D721Med (cell line): ENCODE data around the gene TMSB4X.

ENCODE experiments used
- DNase-seq: peaks from one replicate; pipeline ENCODE4 v3.0.0; 2011; ENCODE audit warnings: low spot score; ENCODE audit not compliant: insufficient read length
- FAIRE-seq: peaks from 2 replicates; lab custom pipeline; 2011; peaks lifted over from hg19 to GRCh38; lab: Jason Lieb, UNC
- TF ChIP-seq, protein P1 (sequence below): IDR thresholded peaks from 2 replicates; pipeline ENCODE4 v1.5.1; 2012; ENCODE audit warnings: mild to moderate bottlenecking, control low read depth; ENCODE audit not compliant: insufficient read depth; ENCODE audit errors: missing control alignments

TMSB4X gene

DNA sequence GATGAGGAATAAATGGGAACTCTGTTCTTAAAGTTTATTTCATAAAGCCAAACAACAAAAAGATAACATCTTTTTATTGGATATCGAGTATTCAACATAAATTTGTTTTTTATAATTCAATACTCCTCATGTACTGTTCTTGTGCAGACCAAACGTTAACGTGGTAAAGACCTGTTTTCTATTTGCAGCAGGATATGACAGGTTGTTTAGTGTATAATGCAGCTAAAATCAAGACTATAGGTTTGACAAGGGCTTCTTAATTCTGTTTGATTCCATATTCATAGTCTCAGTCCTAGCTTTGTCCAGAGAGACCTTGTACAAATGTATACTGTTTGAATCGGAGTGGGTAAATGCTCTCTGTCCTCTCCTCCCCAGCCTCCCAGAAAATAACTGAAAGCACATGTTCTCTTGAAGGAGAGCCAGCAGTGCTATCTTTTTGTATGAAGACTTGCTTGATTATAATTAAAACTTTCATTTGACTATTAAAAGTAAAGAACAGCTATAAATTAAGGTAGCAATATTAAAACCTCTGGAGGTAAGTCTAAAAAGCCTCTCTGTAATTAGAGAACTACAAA is 17.7 kb downstream of the TMSB4X start:
- no peak for DNase-seq
- TF ChIP-seq, protein P1, sequence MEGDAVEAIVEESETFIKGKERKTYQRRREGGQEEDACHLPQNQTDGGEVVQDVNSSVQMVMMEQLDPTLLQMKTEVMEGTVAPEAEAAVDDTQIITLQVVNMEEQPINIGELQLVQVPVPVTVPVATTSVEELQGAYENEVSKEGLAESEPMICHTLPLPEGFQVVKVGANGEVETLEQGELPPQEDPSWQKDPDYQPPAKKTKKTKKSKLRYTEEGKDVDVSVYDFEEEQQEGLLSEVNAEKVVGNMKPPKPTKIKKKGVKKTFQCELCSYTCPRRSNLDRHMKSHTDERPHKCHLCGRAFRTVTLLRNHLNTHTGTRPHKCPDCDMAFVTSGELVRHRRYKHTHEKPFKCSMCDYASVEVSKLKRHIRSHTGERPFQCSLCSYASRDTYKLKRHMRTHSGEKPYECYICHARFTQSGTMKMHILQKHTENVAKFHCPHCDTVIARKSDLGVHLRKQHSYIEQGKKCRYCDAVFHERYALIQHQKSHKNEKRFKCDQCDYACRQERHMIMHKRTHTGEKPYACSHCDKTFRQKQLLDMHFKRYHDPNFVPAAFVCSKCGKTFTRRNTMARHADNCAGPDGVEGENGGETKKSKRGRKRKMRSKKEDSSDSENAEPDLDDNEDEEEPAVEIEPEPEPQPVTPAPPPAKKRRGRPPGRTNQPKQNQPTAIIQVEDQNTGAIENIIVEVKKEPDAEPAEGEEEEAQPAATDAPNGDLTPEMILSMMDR = no peak
- no peak for FAIRE-seq

- DNase-seq (no peak), FAIRE-seq (no peak)
- TF ChIP-seq, protein P1 = no peak
These were observed 18.9 kb downstream of the TMSB4X start for GRCh38 chrX:12993826-12994225.

DNA sequence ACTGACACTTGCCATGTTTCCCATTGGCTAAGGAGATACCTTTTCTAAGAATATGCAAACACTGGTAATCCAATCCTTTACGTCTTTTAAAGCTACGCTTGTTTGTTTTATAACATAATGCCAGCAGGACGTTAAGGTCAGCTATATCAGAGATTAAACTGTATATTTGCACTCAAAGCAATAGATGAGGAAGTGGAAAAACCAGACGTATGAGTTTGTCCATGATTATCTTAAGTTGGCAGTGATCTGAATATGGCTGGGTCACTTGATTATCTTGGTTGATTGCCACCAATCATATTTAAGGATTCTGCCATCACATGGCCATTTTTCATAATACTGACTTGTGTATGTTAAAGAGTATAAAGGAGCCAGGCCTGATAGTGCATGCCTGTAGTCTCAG is 19.4 kb downstream of the TMSB4X start:
- TF ChIP-seq, protein P1 = no peak
- DNase-seq (no peak), FAIRE-seq (no peak)

GRCh38 chrX:12996934-12997435 is 22.1 kb downstream of the TMSB4X start:
- FAIRE-seq (no peak), DNase-seq (no peak)
- TF ChIP-seq, protein P1 = no peak

- TF ChIP-seq, protein P1 = no peak
- no peak for FAIRE-seq
These were observed 23.2 kb downstream of the TMSB4X start for GRCh38 chrX:12997906-12998687.

GRCh38 chrX:12999422-12999821 is 24.5 kb downstream of the TMSB4X start:
- FAIRE-seq = no peak
- TF ChIP-seq, protein P1 = no peak
- DNase-seq = no peak

More at GRCh38 chrX:12997906-12998687, 23.2 kb downstream of the TMSB4X start:
- no peak for DNase-seq

DNA sequence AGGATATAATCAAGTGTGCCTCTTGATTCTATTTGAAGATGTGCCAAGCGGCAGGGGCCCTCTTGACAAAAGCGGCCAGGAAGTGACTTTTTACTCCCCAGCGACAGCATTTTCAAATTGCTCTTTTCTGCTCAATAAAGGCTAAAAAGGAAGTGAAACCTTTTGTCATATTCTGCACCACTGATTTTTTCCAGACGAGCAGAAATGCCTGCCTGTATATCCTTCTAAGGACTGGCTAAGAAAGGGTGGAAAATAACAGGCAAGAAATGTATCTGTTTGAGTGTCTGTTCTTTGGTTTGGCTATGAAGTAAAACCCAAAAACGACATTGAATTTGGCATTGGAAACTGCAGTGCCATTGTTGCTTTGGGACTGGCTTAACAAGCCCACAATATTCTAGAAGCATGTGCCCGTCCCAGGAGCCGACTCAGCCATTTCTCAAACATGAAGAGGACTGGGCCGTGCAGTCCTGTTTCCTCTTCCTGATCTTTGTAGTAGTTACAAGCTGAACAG is 25.4 kb downstream of the TMSB4X start:
- TF ChIP-seq, protein P1 = no peak
- DNase-seq (no peak), FAIRE-seq (no peak)
